LNCaP clone FGC (cell line): ENCODE measurements around the gene ASXL1.

ENCODE experiments used
- DNase-seq: peaks from one replicate; pipeline ENCODE4 v3.0.0-alpha.2; 2011; ENCODE audit warnings: low read depth
- H3K4me3 ChIP-seq: 2 replicates; pipeline ENCODE4 v1.5.1; 2011; ENCODE audit warnings: mild to moderate bottlenecking, low read depth, low read length, control low read depth
- CTCF ChIP-seq: IDR thresholded peaks from 2 replicates; pipeline ENCODE4 v1.5.1; 2012; ENCODE audit warnings: mild to moderate bottlenecking; ENCODE audit not compliant: control insufficient read depth, insufficient read depth; ENCODE audit errors: extremely low read depth

The ASXL1 gene

DNA sequence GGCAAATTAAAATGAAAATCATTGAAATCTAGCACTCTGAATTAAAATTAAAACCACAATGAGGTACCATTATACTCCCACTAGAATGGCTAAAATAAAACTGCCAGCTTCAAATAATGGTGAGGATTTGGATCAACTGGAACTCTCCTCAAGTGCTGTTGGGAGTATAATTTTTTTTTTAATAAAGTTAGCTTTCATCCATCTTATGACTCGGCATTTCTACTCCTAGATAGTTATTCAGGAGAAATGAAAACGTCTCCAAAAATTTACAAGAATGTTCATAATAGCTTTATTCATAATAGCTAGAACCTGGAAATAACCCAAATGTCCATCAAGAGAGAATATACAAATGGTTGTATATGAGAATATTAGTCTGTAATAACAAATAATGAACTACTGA is 63.2 kb downstream of the ASXL1 start:
- no peak overlapping the region for H3K4me3 ChIP-seq
- no peak for TF ChIP-seq CTCF
- no peak for DNase-seq

GRCh38 chr20:32427996-32428395 is 69.9 kb downstream of the ASXL1 start:
- no peak for TF ChIP-seq CTCF
- no peak for DNase-seq
- no peak overlapping the region for H3K4me3 ChIP-seq

- H3K4me3 ChIP-seq, result no peak overlapping the region
- TF ChIP-seq CTCF, result no peak
- DNase-seq, result no peak
Measured at GRCh38 chr20:32429343-32429742, 71.2 kb downstream of the ASXL1 start.

DNA sequence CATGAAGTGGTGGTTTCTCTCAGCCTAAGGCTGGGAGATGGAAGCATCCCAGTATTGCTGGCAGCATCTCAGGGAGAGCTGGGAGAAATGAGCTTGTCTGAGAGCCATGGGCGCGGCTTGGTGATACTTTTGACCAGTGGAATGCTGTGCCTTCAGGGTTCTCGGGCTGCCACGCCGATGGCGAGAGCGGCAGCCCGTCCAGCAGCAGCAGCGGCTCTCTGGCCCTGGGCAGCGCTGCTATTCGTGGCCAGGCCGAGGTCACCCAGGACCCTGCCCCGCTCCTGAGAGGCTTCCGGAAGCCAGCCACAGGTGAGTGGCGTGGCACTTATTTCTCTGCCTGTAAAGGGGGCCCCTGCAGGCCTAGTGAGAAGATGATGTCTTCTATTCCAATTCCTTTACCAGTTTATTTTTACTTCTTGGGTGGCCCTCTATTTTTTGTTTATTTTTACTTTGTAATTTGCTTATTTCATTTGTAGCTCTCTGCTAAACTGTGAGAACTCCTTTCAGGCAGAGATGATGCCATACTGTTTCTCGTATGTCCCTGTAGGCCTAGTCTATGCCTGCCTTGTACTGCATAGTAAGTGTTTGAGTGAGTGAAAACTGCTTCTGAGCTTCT is 71.7 kb downstream of the ASXL1 start:
- DNase-seq, result no peak
- no peak for TF ChIP-seq CTCF

DNA sequence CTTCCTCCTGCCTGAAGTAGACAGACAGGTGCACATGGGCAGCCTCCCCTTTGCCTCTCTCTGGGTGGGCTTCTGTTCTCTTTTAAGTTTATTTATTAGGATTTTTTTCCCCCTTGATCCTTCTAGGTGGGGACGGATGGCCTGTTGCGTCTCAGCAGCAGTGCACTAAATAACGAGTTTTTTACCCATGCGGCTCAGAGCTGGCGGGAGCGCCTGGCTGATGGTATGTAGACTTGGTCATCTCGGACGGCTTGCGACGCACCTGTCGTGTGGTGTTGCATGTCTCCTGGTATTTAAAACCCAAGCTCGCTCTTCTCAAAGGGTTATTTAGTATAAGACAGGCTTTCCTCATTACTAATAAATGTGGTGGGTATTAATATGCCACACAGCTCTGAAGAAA is 73.3 kb downstream of the ASXL1 start:
- TF ChIP-seq CTCF, result no peak
- H3K4me3 ChIP-seq, result no peak overlapping the region
- DNase-seq, result no peak

More for the DNA sequence above, 71.7 kb downstream of the ASXL1 start:
- H3K4me3 ChIP-seq, result no peak overlapping the region

GRCh38 chr20:32432277-32432676 is 74.1 kb downstream of the ASXL1 start:
- H3K4me3 ChIP-seq, result no peak overlapping the region
- TF ChIP-seq CTCF, result no peak
- DNase-seq, result peak; percentile 69
